ENCODE results near the gene RPL38.

DNA sequence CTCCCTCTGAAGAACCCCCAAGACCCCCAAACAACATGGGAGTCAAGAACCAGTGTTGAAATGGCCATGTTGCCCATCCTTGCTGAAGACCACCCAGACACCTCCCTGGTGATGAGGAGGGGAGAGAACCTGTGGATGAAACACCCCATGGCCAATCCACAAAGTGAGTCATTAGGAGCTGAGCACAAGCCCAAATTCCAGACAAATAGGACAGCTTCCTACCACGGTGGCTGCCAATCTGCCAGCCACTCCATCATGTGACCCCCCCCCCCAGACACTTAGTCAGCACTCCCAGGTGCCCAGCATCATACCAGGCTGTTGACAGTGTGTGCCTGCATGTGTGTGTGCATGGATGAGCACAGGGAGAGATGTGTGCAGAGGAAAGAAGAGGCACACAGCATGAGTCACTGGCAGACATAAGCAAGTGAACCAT is 26.4 kb upstream of the RPL38 start:
- TF ChIP-seq, protein P1, sequence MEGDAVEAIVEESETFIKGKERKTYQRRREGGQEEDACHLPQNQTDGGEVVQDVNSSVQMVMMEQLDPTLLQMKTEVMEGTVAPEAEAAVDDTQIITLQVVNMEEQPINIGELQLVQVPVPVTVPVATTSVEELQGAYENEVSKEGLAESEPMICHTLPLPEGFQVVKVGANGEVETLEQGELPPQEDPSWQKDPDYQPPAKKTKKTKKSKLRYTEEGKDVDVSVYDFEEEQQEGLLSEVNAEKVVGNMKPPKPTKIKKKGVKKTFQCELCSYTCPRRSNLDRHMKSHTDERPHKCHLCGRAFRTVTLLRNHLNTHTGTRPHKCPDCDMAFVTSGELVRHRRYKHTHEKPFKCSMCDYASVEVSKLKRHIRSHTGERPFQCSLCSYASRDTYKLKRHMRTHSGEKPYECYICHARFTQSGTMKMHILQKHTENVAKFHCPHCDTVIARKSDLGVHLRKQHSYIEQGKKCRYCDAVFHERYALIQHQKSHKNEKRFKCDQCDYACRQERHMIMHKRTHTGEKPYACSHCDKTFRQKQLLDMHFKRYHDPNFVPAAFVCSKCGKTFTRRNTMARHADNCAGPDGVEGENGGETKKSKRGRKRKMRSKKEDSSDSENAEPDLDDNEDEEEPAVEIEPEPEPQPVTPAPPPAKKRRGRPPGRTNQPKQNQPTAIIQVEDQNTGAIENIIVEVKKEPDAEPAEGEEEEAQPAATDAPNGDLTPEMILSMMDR (IDR thresholded peaks at IDR 0.05; ENCODE audit: insufficient read depth, low read length), result no peak
- TF ChIP-seq SPI1 (IDR thresholded peaks at IDR 0.05; ENCODE audit: borderline replicate concordance, low read depth) (no peak), POLR2AphosphoS5 (IDR thresholded peaks at IDR 0.05; ENCODE audit: low read depth) (no peak)

Measured in HL-60 (cell line).